ENCODE data around the gene MCF2L. TPM values are rescaled to one million over a fixed set of nuclear protein-coding genes. Genes with fewer than 3 reads are reported as not detected.

The MCF2L gene
- total RNA-seq, 1 donor from 2014 or later, result 69.7 TPM

DNA sequence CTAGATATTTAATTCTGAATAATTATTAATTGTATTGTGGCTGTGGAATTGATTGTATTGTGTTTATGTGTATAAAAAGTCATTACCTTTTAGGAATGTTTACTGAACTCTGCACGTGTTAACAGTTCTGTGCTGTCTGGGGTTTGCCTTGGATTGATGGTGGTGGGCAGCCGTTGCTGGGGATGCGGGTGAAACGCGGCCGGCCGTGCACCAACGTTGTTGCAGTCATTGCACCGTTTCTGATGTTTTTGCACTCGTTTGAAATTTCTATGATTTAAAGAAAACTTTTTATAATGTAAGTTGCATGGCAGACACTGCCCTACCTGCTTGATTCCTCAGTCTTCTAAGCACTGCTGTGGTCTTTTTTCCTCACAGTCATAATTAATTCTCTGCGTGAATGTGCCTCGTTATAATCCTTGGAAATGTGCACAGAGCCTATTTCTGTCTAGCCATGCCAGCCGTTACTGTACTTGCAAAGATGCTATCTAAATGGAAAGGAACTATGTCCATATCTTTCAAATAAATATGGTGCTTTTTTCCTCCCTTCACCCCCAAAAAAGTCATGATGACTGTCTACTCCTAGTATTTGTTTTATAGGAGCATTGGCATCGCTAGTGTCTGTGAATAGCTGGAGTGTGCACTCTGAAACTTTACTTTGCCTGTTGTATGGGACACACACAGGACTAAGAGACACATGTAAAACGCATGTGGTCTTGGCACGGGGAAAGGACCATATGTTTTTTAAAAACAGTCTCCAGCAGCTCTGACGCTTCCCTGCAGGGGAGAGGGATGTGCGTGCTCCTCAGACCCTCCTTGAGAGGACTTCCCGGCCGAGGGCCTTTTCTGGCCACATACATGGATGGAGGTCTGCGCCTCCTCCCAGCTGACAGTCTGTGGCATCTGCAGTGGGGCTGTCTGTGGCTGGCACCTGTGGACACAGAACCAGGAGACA is 40.7 kb upstream of the MCF2L start:
- peaks cover 10% of the 10 kb centered on the region for H3K4me1 ChIP-seq
- TF ChIP-seq, protein P1, sequence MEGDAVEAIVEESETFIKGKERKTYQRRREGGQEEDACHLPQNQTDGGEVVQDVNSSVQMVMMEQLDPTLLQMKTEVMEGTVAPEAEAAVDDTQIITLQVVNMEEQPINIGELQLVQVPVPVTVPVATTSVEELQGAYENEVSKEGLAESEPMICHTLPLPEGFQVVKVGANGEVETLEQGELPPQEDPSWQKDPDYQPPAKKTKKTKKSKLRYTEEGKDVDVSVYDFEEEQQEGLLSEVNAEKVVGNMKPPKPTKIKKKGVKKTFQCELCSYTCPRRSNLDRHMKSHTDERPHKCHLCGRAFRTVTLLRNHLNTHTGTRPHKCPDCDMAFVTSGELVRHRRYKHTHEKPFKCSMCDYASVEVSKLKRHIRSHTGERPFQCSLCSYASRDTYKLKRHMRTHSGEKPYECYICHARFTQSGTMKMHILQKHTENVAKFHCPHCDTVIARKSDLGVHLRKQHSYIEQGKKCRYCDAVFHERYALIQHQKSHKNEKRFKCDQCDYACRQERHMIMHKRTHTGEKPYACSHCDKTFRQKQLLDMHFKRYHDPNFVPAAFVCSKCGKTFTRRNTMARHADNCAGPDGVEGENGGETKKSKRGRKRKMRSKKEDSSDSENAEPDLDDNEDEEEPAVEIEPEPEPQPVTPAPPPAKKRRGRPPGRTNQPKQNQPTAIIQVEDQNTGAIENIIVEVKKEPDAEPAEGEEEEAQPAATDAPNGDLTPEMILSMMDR (IDR thresholded peaks at IDR 0.05), result no peak
- DNase-seq, result no peak
- peaks cover 9% of the 10 kb centered on the region for H3K27me3 ChIP-seq
- no peak overlapping the region for H3K27ac ChIP-seq
- no peak overlapping the region for H3K4me3 ChIP-seq
- no peaks in the 10 kb centered on the region for H3K36me3 ChIP-seq
- intact Hi-C loops (cut with DNase I), result no loop called here
- no peak for ATAC-seq
- H3K9me3 ChIP-seq, result no peaks in the 10 kb centered on the region

GRCh38 chr13:112928972-112929782 is 39.8 kb upstream of the MCF2L start:
- ATAC-seq (peak; percentile 47), DNase-seq (no peak)
- no peaks in the 10 kb centered on the region for H3K36me3 ChIP-seq
- H3K4me3 ChIP-seq, result no peak overlapping the region
- TF ChIP-seq, protein P1 (IDR thresholded peaks at IDR 0.05), result no peak
- intact Hi-C loops (cut with DNase I), result no loop called here
- H3K4me1 ChIP-seq, result peaks cover 10% of the 10 kb centered on the region
- H3K27ac ChIP-seq, result no peak overlapping the region
- H3K9me3 ChIP-seq, result no peaks in the 10 kb centered on the region
- peaks cover 9% of the 10 kb centered on the region for H3K27me3 ChIP-seq

DNA sequence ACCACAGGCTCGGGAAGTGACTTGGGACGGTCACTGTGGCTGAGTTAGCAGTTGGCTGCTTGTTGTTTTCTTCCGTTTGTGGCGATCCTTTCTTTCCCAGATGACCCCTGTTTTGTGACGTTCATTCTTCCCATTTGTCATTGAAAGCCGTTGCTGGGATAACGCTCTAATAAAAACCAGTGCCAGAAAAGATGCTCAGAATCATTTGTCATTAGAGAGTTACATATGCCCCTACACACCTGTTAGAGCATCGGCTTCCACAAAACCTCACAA is 39.3 kb upstream of the MCF2L start:
- Histone ChIP-seq H3K36me3 (no peaks in the 10 kb centered on the region), H3K4me1 (peaks cover 10% of the 10 kb centered on the region), H3K4me3 (no peak overlapping the region), H3K9me3 (no peaks in the 10 kb centered on the region), H3K27ac (no peak overlapping the region), H3K27me3 (peaks cover 9% of the 10 kb centered on the region)
- ATAC-seq (no peak), DNase-seq (no peak)
- intact Hi-C loops (cut with DNase I), result no loop called here
- TF ChIP-seq, protein P1 (IDR thresholded peaks at IDR 0.05), result no peak

DNA sequence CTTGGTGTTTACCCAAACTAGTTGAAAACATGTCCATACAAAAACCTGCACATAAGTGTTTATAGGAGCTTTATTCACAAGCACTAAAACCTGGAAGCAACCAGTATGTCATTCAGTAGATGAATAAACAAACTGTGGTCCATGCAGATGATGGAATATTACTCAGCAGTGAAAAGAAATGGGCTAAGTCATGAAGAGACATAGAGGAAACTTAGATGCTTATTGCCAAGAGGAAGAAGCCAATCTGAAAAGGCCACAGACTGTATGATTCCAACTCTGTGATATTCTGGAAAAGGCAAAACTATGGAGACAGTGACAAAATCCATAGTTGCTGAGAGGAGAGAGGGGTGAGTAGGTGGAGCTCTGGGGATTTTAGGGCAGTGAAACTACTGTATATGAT is 38.8 kb upstream of the MCF2L start:
- no peak overlapping the region for H3K27ac ChIP-seq
- no peaks in the 10 kb centered on the region for H3K9me3 ChIP-seq
- H3K27me3 ChIP-seq, result peaks cover 9% of the 10 kb centered on the region
- TF ChIP-seq, protein P1 (IDR thresholded peaks at IDR 0.05), result no peak
- no peak overlapping the region for H3K4me3 ChIP-seq
- ATAC-seq (no peak), DNase-seq (no peak)
- peaks cover 10% of the 10 kb centered on the region for H3K4me1 ChIP-seq
- intact Hi-C loops (cut with DNase I), result no loop called here
- H3K36me3 ChIP-seq, result no peaks in the 10 kb centered on the region

- intact Hi-C loops (cut with DNase I), result no loop called here
- no peak overlapping the region for H3K4me3 ChIP-seq
- H3K4me1 ChIP-seq, result peaks cover 10% of the 10 kb centered on the region
- no peak for DNase-seq
- ATAC-seq, result peak; percentile 23
- H3K27me3 ChIP-seq, result peaks cover 9% of the 10 kb centered on the region
- H3K9me3 ChIP-seq, result no peaks in the 10 kb centered on the region
- H3K27ac ChIP-seq, result no peak overlapping the region
- no peaks in the 10 kb centered on the region for H3K36me3 ChIP-seq
- TF ChIP-seq, protein P1 (IDR thresholded peaks at IDR 0.05), result peak; percentile 50
Measured at GRCh38 chr13:112931028-112931934, 37.7 kb upstream of the MCF2L start.
